LoVo (cell line): ENCODE data around the gene C4orf54.

Experiments used
- DNase-seq: peaks from one replicate; pipeline ENCODE4 v3.0.0-alpha.2; 2016; ENCODE audit warnings: low spot score

Gene C4orf54

GRCh38 chr4:99651811-99652485 lies 5.7 kb downstream of the C4orf54 start:
- DNase-seq: no peak

- DNase-seq: no peak
Observed at GRCh38 chr4:99651016-99651769, 6.4 kb downstream of the C4orf54 start.

- DNase-seq: no peak
Observed at GRCh38 chr4:99649778-99650177, 7.8 kb downstream of the C4orf54 start.

- DNase-seq: no peak
Observed at GRCh38 chr4:99649208-99649607, 8.4 kb downstream of the C4orf54 start.

GRCh38 chr4:99648321-99648720 lies 9.3 kb downstream of the C4orf54 start:
- DNase-seq: no peak

GRCh38 chr4:99647071-99647470 lies 10.6 kb downstream of the C4orf54 start:
- DNase-seq: no peak

- no peak for DNase-seq
Observed at GRCh38 chr4:99645638-99646037, 12.0 kb downstream of the C4orf54 start.

GRCh38 chr4:99645036-99645435 lies 12.6 kb downstream of the C4orf54 start:
- DNase-seq: no peak

- no peak for DNase-seq
Observed at GRCh38 chr4:99644453-99644852, 13.2 kb downstream of the C4orf54 start.

GRCh38 chr4:99642725-99643489 lies 14.7 kb downstream of the C4orf54 start:
- no peak for DNase-seq

GRCh38 chr4:99640676-99641075 lies 17.0 kb downstream of the C4orf54 start:
- DNase-seq: no peak

GRCh38 chr4:99637174-99637573 lies 20.5 kb downstream of the C4orf54 start:
- DNase-seq: no peak

GRCh38 chr4:99636422-99636821 lies 21.2 kb downstream of the C4orf54 start:
- DNase-seq: no peak

GRCh38 chr4:99635601-99636000 lies 22.0 kb downstream of the C4orf54 start:
- DNase-seq: no peak

- DNase-seq: no peak
Observed at GRCh38 chr4:99634742-99635360, 22.8 kb downstream of the C4orf54 start.

GRCh38 chr4:99633772-99634171 lies 23.9 kb downstream of the C4orf54 start:
- no peak for DNase-seq

- DNase-seq: no peak
Observed at GRCh38 chr4:99630857-99631360, 26.7 kb downstream of the C4orf54 start.

- DNase-seq: no peak
Observed at GRCh38 chr4:99629962-99630554, 27.6 kb downstream of the C4orf54 start.

- no peak for DNase-seq
Observed at GRCh38 chr4:99628040-99628439, 29.6 kb downstream of the C4orf54 start.

- no peak for DNase-seq
Observed at GRCh38 chr4:99625369-99625768, 32.3 kb downstream of the C4orf54 start.

GRCh38 chr4:99624141-99624719 lies 33.4 kb downstream of the C4orf54 start:
- no peak for DNase-seq
